ENCODE data around the gene NRG4. TPM values are rescaled to one million over a fixed set of nuclear protein-coding genes. Genes with fewer than 3 reads are reported as not detected.

The NRG4 gene
- total RNA-seq, 1 experiment from 2014 or later: 1.0 TPM

DNA sequence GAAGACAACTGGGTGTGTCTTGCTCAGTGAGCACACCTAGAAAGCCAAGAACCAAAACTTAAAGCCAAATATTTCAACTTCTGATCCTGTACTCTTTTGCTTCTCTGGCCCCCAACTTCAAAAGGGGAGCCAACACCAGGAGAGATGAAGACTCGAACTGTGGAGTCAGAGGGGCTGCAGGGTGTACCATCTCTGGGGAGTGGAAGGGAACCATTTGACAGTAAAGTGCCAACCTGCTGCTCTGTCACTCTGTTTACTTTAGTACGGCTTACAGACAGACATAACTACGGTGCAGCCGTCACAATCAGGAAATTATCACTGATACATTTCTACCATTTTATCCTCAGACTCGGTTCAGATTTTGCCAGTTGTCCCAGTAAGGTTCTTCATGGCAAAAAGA is 107.0 kb downstream of the NRG4 start:
- no peaks in the 10 kb centered on the region for H3K27me3 ChIP-seq (ENCODE audit: insufficient read depth, low read length)
- no peaks in the 10 kb centered on the region for H3K9me3 ChIP-seq (ENCODE audit: control insufficient read depth in 1 of 2, insufficient read depth in 1 of 2, low read depth in 1 of 2, low read length in 2 of 2)
- H3K27ac ChIP-seq (ENCODE audit: low read depth, low read length): 0 out of 2 replicates have a peak overlapping the region, but pooled peaks have one; percentile 35
- no peaks in the 10 kb centered on the region for H3K9me2 ChIP-seq (ENCODE audit: insufficient read depth)
- ChIA-PET RAD21 (ENCODE audit: low non-redundant PET in 1 of 2, low total read pairs in 2 of 2, uncharacterized antibody in 2 of 2, unreplicated experiment in 2 of 2) (interaction anchor here in 1 of 2 experiments (0.7 kb wide), 1 partner anchor 234 kb away, joined by 5 read pairs; no protein-coding TSS in a partner anchor), POLR2A (no interaction called here), CTCF (interaction anchor here (0.9 kb wide), 1 partner anchor 17 kb away, joined by 3 read pairs; no protein-coding TSS in a partner anchor)
- no TSS peak for BruUV-seq (replicated peaks)
- peak overlapping the region; percentile 22 to 93 for H3K4me3 ChIP-seq (replicated peaks in 1 of 2; ENCODE audit: low read depth in 1 of 2, low read length in 2 of 2)
- TF ChIP-seq, protein P1, sequence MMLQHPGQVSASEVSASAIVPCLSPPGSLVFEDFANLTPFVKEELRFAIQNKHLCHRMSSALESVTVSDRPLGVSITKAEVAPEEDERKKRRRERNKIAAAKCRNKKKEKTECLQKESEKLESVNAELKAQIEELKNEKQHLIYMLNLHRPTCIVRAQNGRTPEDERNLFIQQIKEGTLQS (IDR thresholded peaks at IDR 0.05): no peak
- TF ChIP-seq, protein P2, sequence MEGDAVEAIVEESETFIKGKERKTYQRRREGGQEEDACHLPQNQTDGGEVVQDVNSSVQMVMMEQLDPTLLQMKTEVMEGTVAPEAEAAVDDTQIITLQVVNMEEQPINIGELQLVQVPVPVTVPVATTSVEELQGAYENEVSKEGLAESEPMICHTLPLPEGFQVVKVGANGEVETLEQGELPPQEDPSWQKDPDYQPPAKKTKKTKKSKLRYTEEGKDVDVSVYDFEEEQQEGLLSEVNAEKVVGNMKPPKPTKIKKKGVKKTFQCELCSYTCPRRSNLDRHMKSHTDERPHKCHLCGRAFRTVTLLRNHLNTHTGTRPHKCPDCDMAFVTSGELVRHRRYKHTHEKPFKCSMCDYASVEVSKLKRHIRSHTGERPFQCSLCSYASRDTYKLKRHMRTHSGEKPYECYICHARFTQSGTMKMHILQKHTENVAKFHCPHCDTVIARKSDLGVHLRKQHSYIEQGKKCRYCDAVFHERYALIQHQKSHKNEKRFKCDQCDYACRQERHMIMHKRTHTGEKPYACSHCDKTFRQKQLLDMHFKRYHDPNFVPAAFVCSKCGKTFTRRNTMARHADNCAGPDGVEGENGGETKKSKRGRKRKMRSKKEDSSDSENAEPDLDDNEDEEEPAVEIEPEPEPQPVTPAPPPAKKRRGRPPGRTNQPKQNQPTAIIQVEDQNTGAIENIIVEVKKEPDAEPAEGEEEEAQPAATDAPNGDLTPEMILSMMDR (IDR thresholded peaks at IDR 0.05 in 2 of 3, conservative IDR thresholded peaks at IDR 0.05 in 1 of 3; ENCODE audit: borderline replicate concordance in 1 of 3, insufficient read depth in 1 of 3, low read depth in 2 of 3, low read length in 2 of 3): no peak
- no peak for TF ChIP-seq ZNF274 (IDR thresholded peaks at IDR 0.05; ENCODE audit: low read depth, low read length)
- H2AFZ ChIP-seq (ENCODE audit: low read depth, low read length, poor library complexity, severe bottlenecking): no peak overlapping the region
- peaks cover 63% of the 10 kb centered on the region for H3K79me2 ChIP-seq (ENCODE audit: insufficient read depth, low read length)
- peak overlapping the region; percentile 78 for H3K4me2 ChIP-seq (ENCODE audit: low read length)
- DNase-seq (ENCODE audit: low read depth, low spot score): no peak
- H4K20me1 ChIP-seq (ENCODE audit: insufficient read depth): peaks cover 5% of the 10 kb centered on the region; the same call in 1 of the 2 replicates
- intact Hi-C loops (cut with micrococcal nuclease): no loop called here
- ATAC-seq: no peak
- H3K4me1 ChIP-seq (ENCODE audit: control insufficient read depth in 1 of 2, insufficient read depth in 2 of 2, low read length in 2 of 2): peaks cover 18 to 24% of the 10 kb centered on the region in 2 experiments
- no peak overlapping the region for H3K9ac ChIP-seq (ENCODE audit: low read length)
- peaks cover 17 to 37% of the 10 kb centered on the region in 2 experiments for H3K36me3 ChIP-seq (ENCODE audit: control insufficient read depth in 1 of 2, insufficient read depth in 2 of 2, low read length in 2 of 2)

All from HCT116 (cell line).